CD14-positive monocyte (primary cell): Measurements from ENCODE around the gene IGF2BP3. TPM values are rescaled to one million over a fixed set of nuclear protein-coding genes. Genes with fewer than 3 reads are reported as not detected.

Experiments used
- DNase-seq, 3 donors: peaks; one replicate each; pipeline ENCODE4 v3.0.0-alpha.2; 2011 to 2022
- H2AFZ ChIP-seq: 2 replicates; pipeline ENCODE4 v1.6.0; 2012; ENCODE audit warnings: mild to moderate bottlenecking, low read depth, low read length, inconsistent platforms; ENCODE audit not compliant: insufficient read depth, poor library complexity, severe bottlenecking
- H3K27ac ChIP-seq, 2 donors: 1 replicate in 1 of 2; 2 replicates in 1 of 2; pipeline ENCODE4 v1.5.1; 2012 to 2013; ENCODE audit warnings: low read length in 2 of 2, control low read depth in 1 of 2, inconsistent platforms in 1 of 2, low read depth in 1 of 2, mild to moderate bottlenecking in 1 of 2
- H3K27me3 ChIP-seq, 2 donors: one replicate each; pipeline versions ENCODE4 v1.6.0 to v1.6.1; 2011 to 2013; ENCODE audit warnings: low read length in 2 of 2; ENCODE audit not compliant: control insufficient read depth in 2 of 2, insufficient read depth in 2 of 2
- H3K36me3 ChIP-seq, 2 donors: replicated peaks in 1 of 2; 1 replicate in 1 of 2; 2 replicates in 1 of 2; pipeline versions ENCODE4 v1.5.1 to v1.6.1; 2012 to 2013; ENCODE audit warnings: low read length in 2 of 2, control low read depth in 1 of 2, inconsistent platforms in 1 of 2, mild to moderate bottlenecking in 1 of 2; ENCODE audit not compliant: insufficient read depth in 2 of 2, control insufficient read depth in 1 of 2
- H3K4me1 ChIP-seq, 2 donors: 1 replicate in 1 of 2; 2 replicates in 1 of 2; pipeline versions ENCODE4 v1.5.1 to v1.6.1; 2012 to 2013; ENCODE audit warnings: low read length in 2 of 2, control low read depth in 1 of 2, inconsistent platforms in 1 of 2, mild to moderate bottlenecking in 1 of 2, moderate library complexity in 1 of 2; ENCODE audit not compliant: insufficient read depth in 2 of 2, control insufficient read depth in 1 of 2
- H3K4me2 ChIP-seq: replicated peaks from 2 replicates; pipeline ENCODE3; 2012; ENCODE audit warnings: low read length, moderate library complexity, mild to moderate bottlenecking; ENCODE audit not compliant: poor library complexity, severe bottlenecking; ENCODE audit errors: extremely low read depth
- H3K4me3 ChIP-seq, 3 experiments: fragments of 200-600 bp in 1 of 3; sonication (generic) in 1 of 3; replicated peaks in 1 of 3; 1 replicate in 2 of 3; 2 replicates in 1 of 3; pipeline ENCODE4 v1.5.1; 2011 to 2013; ENCODE audit warnings: low read length in 3 of 3, mild to moderate bottlenecking in 3 of 3, control low read depth in 2 of 3, low read depth in 2 of 3, inconsistent platforms in 1 of 3, moderate library complexity in 1 of 3
- H3K79me2 ChIP-seq: 2 replicates; pipeline ENCODE4 v1.6.0; 2012; ENCODE audit warnings: mild to moderate bottlenecking, control low read depth, inconsistent platforms, low read length, moderate library complexity; ENCODE audit not compliant: insufficient read depth
- H3K9ac ChIP-seq: 2 replicates; pipeline ENCODE4 v1.6.0; 2017; ENCODE audit warnings: low read length, mild to moderate bottlenecking; ENCODE audit not compliant: insufficient read depth, poor library complexity, severe bottlenecking
- H3K9me3 ChIP-seq, 2 donors: replicated peaks in 1 of 2; 1 replicate in 1 of 2; 2 replicates in 1 of 2; pipeline versions ENCODE4 v1.5.1 to v1.6.1; 2012 to 2013; ENCODE audit warnings: low read length in 2 of 2, control low read depth in 1 of 2; ENCODE audit not compliant: control insufficient read depth in 1 of 2, insufficient read depth in 1 of 2
- H4K20me1 ChIP-seq: 2 replicates; pipeline ENCODE4 v1.6.0; 2012; ENCODE audit warnings: mild to moderate bottlenecking, low read length, control low read depth, moderate library complexity; ENCODE audit not compliant: insufficient read depth
- H3K27ac Mint-ChIP-seq, 7 donors: one replicate each; pipeline ENCODE4 v1.8.0; 2020; ENCODE audit warnings: mild to moderate bottlenecking in 7 of 7, mixed read lengths in 7 of 7, moderate library complexity in 6 of 7, inconsistent platforms in 2 of 7
- H3K27me3 Mint-ChIP-seq, 3 donors: one replicate each; pipeline ENCODE4 v1.8.0; 2021 to 2022; ENCODE audit warnings: low read depth in 3 of 3, mild to moderate bottlenecking in 3 of 3, mixed read lengths in 3 of 3, moderate library complexity in 3 of 3, inconsistent platforms in 1 of 3
- H3K36me3 Mint-ChIP-seq, 2 donors: one replicate each; pipeline ENCODE4 v1.8.0; 2020; ENCODE audit warnings: mixed read lengths in 2 of 2, inconsistent platforms in 1 of 2, mild to moderate bottlenecking in 1 of 2
- H3K4me1 Mint-ChIP-seq: one replicate; pipeline ENCODE4 v1.8.0; 2020; ENCODE audit warnings: mild to moderate bottlenecking, mixed read lengths
- H3K4me3 Mint-ChIP-seq, 2 donors: one replicate each; pipeline ENCODE4 v1.8.0; 2020; ENCODE audit warnings: mild to moderate bottlenecking in 2 of 2, mixed read lengths in 2 of 2, moderate library complexity in 1 of 2
- H3K9me3 Mint-ChIP-seq, 7 donors: one replicate each; pipeline ENCODE4 v1.8.0; 2020 to 2022; ENCODE audit warnings: mixed read lengths in 7 of 7, mild to moderate bottlenecking in 6 of 7, moderate library complexity in 6 of 7, inconsistent platforms in 2 of 7
- CTCF ChIP-seq: fragments of 200-600 bp; IDR thresholded peaks from one replicate; pipeline ENCODE4 v1.8.0; 2022; ENCODE audit warnings: antibody characterized with exemption, mild to moderate bottlenecking
- WGBS: methylation state at CpG from one replicate; pipeline ENCODE4 v1.1.5; 2013; ENCODE audit warnings: missing lambda C conversion rate; ENCODE audit not compliant: insufficient coverage; 5-methylcytosine and 5-hydroxymethylcytosine counted together
- intact Hi-C, 2 donors: fragments of 100-400 bp; cut with micrococcal nuclease; formaldehyde crosslinking; loops; one replicate each; pipeline versions ENCODE4 v1.15.0 to v1.15.1; 2023
- polyA plus RNA-seq, 3 donors: library from polyadenylated mRNA; depleted of rRNA in 1 of 3; unstranded in 2 of 3; stranded (reverse) in 1 of 3; fragments of 300-500 nt in 2 of 3; fragments of >200 nt in 1 of 3; fragmentation: Illumina TruSeq in 2 of 3; gene quantifications; 1 replicate in 2 of 3; 2 replicates in 1 of 3; pipeline ENCODE4 v1.2.3, GENCODE V29; 2012 to 2021

IGF2BP3 gene
- polyA plus RNA-seq, 3 donors: 0.60 to 5.3 (median 3.2) TPM

- no peak for TF ChIP-seq CTCF
- Mint-ChIP-seq H3K4me3 (no peak overlapping the region), H3K36me3 (no peaks in the 10 kb centered on the region), H3K4me1 (peaks cover 12% of the 10 kb centered on the region), H3K27ac (peak overlapping the region in 3 of 7 donors; percentile 1 to 40 (median 18)), H3K9me3 (peaks cover 0 to 3% (median 0%) of the 10 kb centered on the region in 7 donors), H3K27me3 (peaks cover 0 to 3% (median 0%) of the 10 kb centered on the region in 3 donors)
- no peak overlapping the region for H3K27ac ChIP-seq
- peaks cover 7% of the 10 kb centered on the region for H3K79me2 ChIP-seq
- no peaks in the 10 kb centered on the region for H3K27me3 ChIP-seq
- peak in 2 of 3 donors; percentile 16 to 43 for DNase-seq
- intact Hi-C loops: no loop called here
- H3K9me3 ChIP-seq: no peaks in the 10 kb centered on the region
- H3K36me3 ChIP-seq: no peaks in the 10 kb centered on the region
- 83% methylated on average over 3 of the region's 6 CpGs for WGBS
- no peak overlapping the region for H3K4me2 ChIP-seq
- H3K4me3 ChIP-seq: no peak overlapping the region
- no peak overlapping the region for H3K9ac ChIP-seq
- H2AFZ ChIP-seq: peak overlapping the region; percentile 14
- H3K4me1 ChIP-seq: peaks cover 9 to 19% of the 10 kb centered on the region in 2 donors
- no peaks in the 10 kb centered on the region for H4K20me1 ChIP-seq
Observed at GRCh38 chr7:23294549-23295400, 175.5 kb downstream of the IGF2BP3 start.

- TF ChIP-seq CTCF: no peak
- H3K79me2 ChIP-seq: no peaks in the 10 kb centered on the region
- no peaks in the 10 kb centered on the region for H4K20me1 ChIP-seq
- intact Hi-C loops: no loop called here
- no peak overlapping the region for H3K27ac ChIP-seq
- H3K36me3 ChIP-seq: no peaks in the 10 kb centered on the region
- H2AFZ ChIP-seq: no peak overlapping the region
- no peak overlapping the region for H3K4me3 ChIP-seq
- H3K27me3 Mint-ChIP-seq: peaks cover 0 to 3% (median 0%) of the 10 kb centered on the region in 3 donors
- no peak overlapping the region for H3K4me2 ChIP-seq
- 100% methylated on average over 5 of the region's 12 CpGs for WGBS
- H3K4me1 ChIP-seq: peaks cover 3 to 10% of the 10 kb centered on the region in 2 donors
- H3K9me3 ChIP-seq: no peaks in the 10 kb centered on the region
- peaks cover 6% of the 10 kb centered on the region for H3K4me1 Mint-ChIP-seq
- no peak overlapping the region for H3K9ac ChIP-seq
- no peak for DNase-seq
- no peak overlapping the region for H3K4me3 Mint-ChIP-seq
- peak overlapping the region in 1 of 7 donors; percentile 20 for H3K27ac Mint-ChIP-seq
- no peaks in the 10 kb centered on the region for H3K27me3 ChIP-seq
- no peaks in the 10 kb centered on the region for H3K36me3 Mint-ChIP-seq
- H3K9me3 Mint-ChIP-seq: peaks cover 0 to 2% (median 0%) of the 10 kb centered on the region in 7 donors
Observed at GRCh38 chr7:23293500-23294073, 176.7 kb downstream of the IGF2BP3 start.
